HCT116 (cell line): Measurements from ENCODE around the gene TRIOBP. TPM values are rescaled to one million over a fixed set of nuclear protein-coding genes. Genes with fewer than 3 reads are reported as not detected.

Source experiments
- ATAC-seq: fragments of 200-7000 bp; cut with Tn5 transposase; 2 replicates; pipeline ENCODE4 v1.9.1; 2020; ENCODE audit warnings: mild to moderate bottlenecking, moderate library complexity
- BruUV-seq: library from RNA; stranded (reverse); fragments of 400-500 nt; replicated peaks from 2 replicates; lab custom pipeline; 2021; lab: Mats Ljungman, UMichigan
- CTCF ChIA-PET: fragments of 300-600 bp; sonication (Branson Sonifier 250); formaldehyde crosslinking; loops from one replicate; lab custom pipeline; 2021; ENCODE audit warnings: antibody characterized with exemption; lab: Charles Lee
- POLR2A ChIA-PET: fragments of 300-600, 350-600 bp; sonication (Branson Sonifier 250); formaldehyde crosslinking; loops from one replicate; lab custom pipeline; 2021; ENCODE audit warnings: antibody characterized with exemption; lab: Charles Lee
- RAD21 ChIA-PET, 2 experiments: fragments of 300-600 bp; sonication (Branson Sonifier 250); formaldehyde crosslinking; loops; one replicate each; lab custom pipeline; 2023; ENCODE audit warnings: low total read pairs in 2 of 2; ENCODE audit not compliant: uncharacterized antibody in 2 of 2, unreplicated experiment in 2 of 2, low non-redundant PET in 1 of 2; lab: Charles Lee
- DNase-seq: peaks from one replicate; pipeline ENCODE4 v3.0.0-alpha.2; 2010; ENCODE audit warnings: low read depth, low spot score
- H2AFZ ChIP-seq: fragments of 200-600 bp; shearing (Covaris generic), sonication (generic); 2 replicates; pipeline ENCODE4 v1.6.1; 2017; ENCODE audit warnings: low read depth, mixed run types, mixed read lengths, antibody characterized with exemption, low read length; ENCODE audit not compliant: poor library complexity, severe bottlenecking
- H3K27ac ChIP-seq: 2 replicates; pipeline ENCODE4 v1.5.1; 2012; ENCODE audit warnings: low read depth, low read length
- H3K27me3 ChIP-seq: fragments of 200-600 bp; sonication (generic); 2 replicates; pipeline ENCODE4 v1.6.1; 2016; ENCODE audit warnings: mixed run types, low read length, mixed read lengths; ENCODE audit not compliant: insufficient read depth
- H3K36me3 ChIP-seq, 2 experiments: fragments of 200-500 bp in 1 of 2; fragments of 200-600 bp in 1 of 2; sonication (Bioruptor generic) in 1 of 2; sonication (generic) in 1 of 2; 2 replicates each; pipeline versions ENCODE4 v1.5.1 to v1.6.1; 2014 to 2016; ENCODE audit warnings: low read length in 2 of 2, inconsistent platforms in 1 of 2, mixed read lengths in 1 of 2, mixed run types in 1 of 2; ENCODE audit not compliant: insufficient read depth in 2 of 2, control insufficient read depth in 1 of 2
- H3K4me1 ChIP-seq, 2 experiments: fragments of 200-600 bp in 1 of 2; sonication (generic) in 1 of 2; 2 replicates each; pipeline versions ENCODE4 v1.5.1 to v1.6.1; 2012 to 2017; ENCODE audit warnings: low read length in 2 of 2, inconsistent platforms in 1 of 2, mild to moderate bottlenecking in 1 of 2, mixed read lengths in 1 of 2, mixed run types in 1 of 2, moderate library complexity in 1 of 2; ENCODE audit not compliant: insufficient read depth in 2 of 2, control insufficient read depth in 1 of 2
- H3K4me2 ChIP-seq: fragments of 200-600 bp; sonication (generic); 2 replicates; pipeline ENCODE4 v1.6.1; 2017; ENCODE audit warnings: mixed run types, low read length, mixed read lengths
- H3K4me3 ChIP-seq, 2 experiments: fragments of 200-600 bp in 1 of 2; sonication (generic) in 1 of 2; replicated peaks in 1 of 2; 2 replicates each; pipeline ENCODE4 v1.5.1; 2011 to 2016; ENCODE audit warnings: low read length in 2 of 2, control low read depth in 1 of 2, low read depth in 1 of 2, mild to moderate bottlenecking in 1 of 2, mixed read lengths in 1 of 2, mixed run types in 1 of 2
- H3K79me2 ChIP-seq: fragments of 200-600 bp; sonication (generic); 2 replicates; pipeline ENCODE4 v1.6.1; 2017; ENCODE audit warnings: mild to moderate bottlenecking, mixed run types, low read length, moderate library complexity, mixed read lengths; ENCODE audit not compliant: insufficient read depth
- H3K9ac ChIP-seq: fragments of 200-600 bp; sonication (generic); 2 replicates; pipeline ENCODE4 v1.6.1; 2016; ENCODE audit warnings: low read length, mixed read lengths
- H3K9me2 ChIP-seq: fragments of 200-600 bp; sonication (generic), shearing (Covaris generic); 2 replicates; pipeline ENCODE4 v1.6.1; 2017; ENCODE audit warnings: mixed run types, mild to moderate bottlenecking, moderate library complexity; ENCODE audit not compliant: insufficient read depth
- H3K9me3 ChIP-seq, 2 experiments: fragments of 200-500 bp in 1 of 2; fragments of 200-600 bp in 1 of 2; sonication (Bioruptor generic) in 1 of 2; sonication (generic) in 1 of 2; 2 replicates each; pipeline ENCODE4 v1.6.1; 2014 to 2017; ENCODE audit warnings: low read length in 2 of 2, mixed read lengths in 2 of 2, inconsistent platforms in 1 of 2, low read depth in 1 of 2, mild to moderate bottlenecking in 1 of 2, mixed run types in 1 of 2, moderate library complexity in 1 of 2; ENCODE audit not compliant: control insufficient read depth in 1 of 2, insufficient read depth in 1 of 2
- H4K20me1 ChIP-seq: fragments of 200-600 bp; sonication (generic), shearing (Covaris generic); 2 replicates; pipeline ENCODE4 v1.6.1; 2017; ENCODE audit warnings: mixed run types, mild to moderate bottlenecking, moderate library complexity; ENCODE audit not compliant: insufficient read depth
- ELF1 ChIP-seq: IDR thresholded peaks from 2 replicates; pipeline ENCODE4 v1.6.1; 2012; ENCODE audit warnings: low read depth, borderline replicate concordance
- EZH2 ChIP-seq: fragments of 200-600 bp; sonication (generic); IDR thresholded peaks from 2 replicates; pipeline ENCODE4 v1.6.1; 2017; ENCODE audit warnings: antibody characterized with exemption, mixed run types
- JUND ChIP-seq: IDR thresholded peaks from 2 replicates; pipeline ENCODE4 v1.6.1; 2012
- POLR2A ChIP-seq: IDR thresholded peaks from 2 replicates; pipeline ENCODE4 v1.7.0; 2011; ENCODE audit warnings: borderline replicate concordance; ENCODE audit not compliant: insufficient read depth, insufficient read length; ENCODE audit errors: extremely low read depth
- POLR2AphosphoS5 ChIP-seq: IDR thresholded peaks from 2 replicates; pipeline ENCODE4 v1.6.1; 2011; ENCODE audit warnings: mild to moderate bottlenecking, low read depth, low read length, moderate library complexity
- SIN3A ChIP-seq: IDR thresholded peaks from 2 replicates; pipeline ENCODE4 v1.6.1; 2012; ENCODE audit warnings: low read depth
- SRF ChIP-seq: IDR thresholded peaks from 2 replicates; pipeline ENCODE4 v1.6.1; 2012; ENCODE audit warnings: low read depth
- TCF7L2 ChIP-seq: IDR thresholded peaks from 2 replicates; pipeline ENCODE4 v1.7.0; 2011; ENCODE audit warnings: borderline replicate concordance, inconsistent platforms; ENCODE audit not compliant: insufficient read depth, insufficient read length; ENCODE audit errors: extremely low read depth
- YY1 ChIP-seq: IDR thresholded peaks from 2 replicates; pipeline ENCODE4 v1.6.1; 2011; ENCODE audit warnings: low read length, low read depth, moderate library complexity, mild to moderate bottlenecking; ENCODE audit not compliant: insufficient replicate concordance; ENCODE audit errors: extremely low read depth
- ZNF274 ChIP-seq: fragments of 200-500 bp; sonication (Bioruptor generic); IDR thresholded peaks from 2 replicates; pipeline ENCODE4 v1.6.1; 2014; ENCODE audit warnings: mild to moderate bottlenecking, low read depth, low read length, inconsistent platforms
- intact Hi-C: fragments of 100-400 bp; cut with micrococcal nuclease; formaldehyde crosslinking; loops from 2 replicates; pipeline ENCODE4 v1.10.0; 2022
- total RNA-seq: library from RNA; stranded (reverse); gene quantifications from one replicate; pipeline ENCODE4 v1.2.1, GENCODE V29; 2021; ENCODE audit not compliant: unreplicated experiment
- TF ChIP-seq, protein P1 (sequence below): IDR thresholded peaks from 2 replicates; pipeline ENCODE4 v1.6.1; 2011; ENCODE audit warnings: mild to moderate bottlenecking, low read length, moderate library complexity; ENCODE audit not compliant: insufficient replicate concordance; ENCODE audit errors: extremely low read depth
- TF ChIP-seq, protein P2 (sequence below): IDR thresholded peaks from 2 replicates; pipeline ENCODE4 v1.6.1; 2012

TRIOBP gene
- total RNA-seq, 1 experiment from 2014 or later: 244 TPM

DNA sequence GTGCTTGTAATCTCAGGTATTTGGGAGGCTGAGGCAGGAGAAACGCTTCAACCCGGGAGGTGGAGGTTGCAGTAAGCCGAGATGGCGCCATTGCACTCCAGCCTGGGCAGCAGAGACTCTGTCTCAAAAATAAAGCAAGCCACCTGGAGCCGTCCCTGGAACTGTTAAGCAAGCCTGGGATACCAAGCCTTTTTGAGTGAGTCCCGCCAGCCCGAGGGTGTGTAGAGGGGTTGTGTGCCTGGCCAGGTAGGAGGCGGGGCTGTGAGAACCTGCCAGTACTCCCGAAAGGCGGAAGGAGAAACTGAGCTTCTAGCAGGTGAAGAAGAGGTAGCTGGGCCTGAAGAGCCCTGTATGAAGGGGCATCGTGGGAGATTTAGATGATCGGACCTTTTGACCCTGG is 52.4 kb downstream of the TRIOBP start:
- H3K4me3 ChIP-seq: peak overlapping the region; percentile 94 to 98
- peaks cover 79% of the 10 kb centered on the region for H3K79me2 ChIP-seq
- H3K4me1 ChIP-seq: peaks cover 69 to 85% of the 10 kb centered on the region in 2 experiments
- CTCF ChIA-PET: interaction anchor here (1.3 to 1.4 kb wide), 2 partner anchors 19 to 33 kb away, joined by 3 to 6 read pairs; no protein-coding TSS in a partner anchor
- TF ChIP-seq POLR2A (no peak), SRF (no peak), EZH2 (no peak), POLR2AphosphoS5 (peak; percentile 31), ELF1 (no peak)
- RAD21 ChIA-PET: interaction anchor here in 1 of 2 experiments (1.0 kb wide), 1 partner anchor 32 kb away, joined by 3 read pairs; no protein-coding TSS in a partner anchor
- no peak for DNase-seq
- intact Hi-C loops: loop anchor here (5.0 kb wide), 1 partner anchor 62 kb away; the partner anchor contains the start of gene NOL12
- no peaks in the 10 kb centered on the region for H3K27me3 ChIP-seq
- POLR2A ChIA-PET: interaction anchor here (1.0 to 6.7 kb wide), 11 partner anchors 8 to 141 kb away, joined by 3 to 63 read pairs (median 6); partner anchors contain the start of genes GCAT, GGA1, LGALS1 and NOL12
- no peaks in the 10 kb centered on the region for H3K9me2 ChIP-seq
- peaks cover 0 to 9% of the 10 kb centered on the region in 2 experiments; a peak in 1 of 4 replicates for H3K36me3 ChIP-seq
- no peaks in the 10 kb centered on the region for H3K9me3 ChIP-seq
- no peak overlapping the region for H2AFZ ChIP-seq
- no TSS peak for BruUV-seq
- peak overlapping the region; percentile 98 for H3K27ac ChIP-seq
- ATAC-seq: no peak
- H3K4me2 ChIP-seq: peak overlapping the region; percentile 100
- H4K20me1 ChIP-seq: no peaks in the 10 kb centered on the region
- H3K9ac ChIP-seq: peak overlapping the region; percentile 99

DNA sequence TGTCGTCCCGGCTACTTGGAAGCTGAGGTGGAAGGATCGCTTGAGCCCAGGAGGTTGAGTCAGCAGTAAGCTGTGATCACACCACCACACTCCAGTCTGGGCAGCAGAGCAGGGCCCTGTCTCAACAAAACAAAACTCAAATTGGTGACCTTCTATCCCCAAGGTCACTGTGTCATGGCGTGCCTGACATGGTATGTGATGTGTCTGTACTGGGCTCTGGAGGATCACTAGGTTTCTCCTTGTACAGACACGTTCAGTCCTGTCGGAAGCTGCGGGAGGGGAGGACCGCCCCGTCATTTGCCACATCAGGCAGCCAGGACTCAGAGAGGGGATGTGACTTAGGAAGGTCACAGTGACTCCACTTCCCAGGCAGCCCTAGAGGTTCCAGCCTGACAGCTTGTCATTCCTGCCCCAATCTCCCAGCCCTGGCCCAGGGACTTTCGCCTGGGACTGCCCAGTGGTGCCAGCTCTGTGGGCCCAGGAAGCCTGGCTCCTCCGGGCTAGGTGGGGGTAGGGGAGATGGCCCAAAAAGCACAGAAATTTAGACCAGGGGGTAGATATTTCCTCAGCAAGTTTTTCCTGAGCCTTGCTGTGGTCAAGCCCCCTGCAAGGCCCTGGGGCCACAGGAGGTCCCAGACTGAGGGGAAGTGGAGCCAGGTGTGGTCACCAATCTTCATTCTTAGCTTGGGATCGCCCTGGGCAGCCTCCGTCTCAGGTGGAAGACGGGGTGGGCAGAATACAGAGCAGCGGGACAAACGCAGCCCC is 53.2 kb downstream of the TRIOBP start:
- peak overlapping the region; percentile 98 for H3K27ac ChIP-seq
- no peaks in the 10 kb centered on the region for H3K27me3 ChIP-seq
- TF ChIP-seq YY1 (no peak), ZNF274 (no peak), JUND (no peak), SIN3A (no peak), POLR2AphosphoS5 (peak; percentile 49), POLR2A (peak; percentile 33), TCF7L2 (peak; percentile 47)
- TF ChIP-seq, protein P1, sequence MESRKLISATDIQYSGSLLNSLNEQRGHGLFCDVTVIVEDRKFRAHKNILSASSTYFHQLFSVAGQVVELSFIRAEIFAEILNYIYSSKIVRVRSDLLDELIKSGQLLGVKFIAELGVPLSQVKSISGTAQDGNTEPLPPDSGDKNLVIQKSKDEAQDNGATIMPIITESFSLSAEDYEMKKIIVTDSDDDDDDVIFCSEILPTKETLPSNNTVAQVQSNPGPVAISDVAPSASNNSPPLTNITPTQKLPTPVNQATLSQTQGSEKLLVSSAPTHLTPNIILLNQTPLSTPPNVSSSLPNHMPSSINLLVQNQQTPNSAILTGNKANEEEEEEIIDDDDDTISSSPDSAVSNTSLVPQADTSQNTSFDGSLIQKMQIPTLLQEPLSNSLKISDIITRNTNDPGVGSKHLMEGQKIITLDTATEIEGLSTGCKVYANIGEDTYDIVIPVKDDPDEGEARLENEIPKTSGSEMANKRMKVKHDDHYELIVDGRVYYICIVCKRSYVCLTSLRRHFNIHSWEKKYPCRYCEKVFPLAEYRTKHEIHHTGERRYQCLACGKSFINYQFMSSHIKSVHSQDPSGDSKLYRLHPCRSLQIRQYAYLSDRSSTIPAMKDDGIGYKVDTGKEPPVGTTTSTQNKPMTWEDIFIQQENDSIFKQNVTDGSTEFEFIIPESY: no peak
- TF ChIP-seq, protein P2, sequence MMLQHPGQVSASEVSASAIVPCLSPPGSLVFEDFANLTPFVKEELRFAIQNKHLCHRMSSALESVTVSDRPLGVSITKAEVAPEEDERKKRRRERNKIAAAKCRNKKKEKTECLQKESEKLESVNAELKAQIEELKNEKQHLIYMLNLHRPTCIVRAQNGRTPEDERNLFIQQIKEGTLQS: no peak
- no peaks in the 10 kb centered on the region for H4K20me1 ChIP-seq
- H2AFZ ChIP-seq: no peak overlapping the region
- H3K36me3 ChIP-seq: peaks cover 4 to 17% of the 10 kb centered on the region in 2 experiments; a peak in 3 of 4 replicates
- BruUV-seq: no TSS peak
- ChIA-PET RAD21 (interaction anchor here in 1 of 2 experiments (1.0 kb wide), 1 partner anchor 31 kb away, joined by 3 read pairs; no protein-coding TSS in a partner anchor), POLR2A (interaction anchor here (1.0 to 6.7 kb wide), 10 partner anchors 9 to 142 kb away, joined by 3 to 63 read pairs (median 6); partner anchors contain the start of genes GCAT, GGA1, NOL12 and PDXP), CTCF (interaction anchor here (0.6 to 1.4 kb wide), 4 partner anchors 19 to 158 kb away, joined by 3 to 6 read pairs (median 3); no protein-coding TSS in a partner anchor)
- intact Hi-C loops: loop anchor here (5.0 kb wide), 1 partner anchor 63 kb away; the partner anchor contains the start of gene NOL12
- H3K79me2 ChIP-seq: peaks cover 85% of the 10 kb centered on the region
- peaks cover 68 to 85% of the 10 kb centered on the region in 2 experiments for H3K4me1 ChIP-seq
- H3K9me3 ChIP-seq: no peaks in the 10 kb centered on the region
- DNase-seq: no peak
- H3K9me2 ChIP-seq: no peaks in the 10 kb centered on the region
- H3K4me3 ChIP-seq: peak overlapping the region; percentile 94 to 98
- peak overlapping the region; percentile 99 for H3K9ac ChIP-seq
- H3K4me2 ChIP-seq: peak overlapping the region; percentile 100
- ATAC-seq: peak; percentile 7
